D721Med (cell line): ENCODE data around the gene ATCAY.
"Not testable (repeated sequence)": the region's sequence is repeated elsewhere in the genome, so short reads cannot be mapped to it uniquely, and the experiment has no call there.

Experiments used
- DNase-seq: peaks from one replicate; pipeline ENCODE4 v3.0.0; 2011; ENCODE audit warnings: low spot score; ENCODE audit not compliant: insufficient read length
- FAIRE-seq: peaks from 2 replicates; lab custom pipeline; 2011; peaks lifted over from hg19 to GRCh38; lab: Jason Lieb, UNC
- TF ChIP-seq, protein P1 (sequence below): IDR thresholded peaks from 2 replicates; pipeline ENCODE4 v1.5.1; 2012; ENCODE audit warnings: mild to moderate bottlenecking, control low read depth; ENCODE audit not compliant: insufficient read depth; ENCODE audit errors: missing control alignments

Gene ATCAY

DNA sequence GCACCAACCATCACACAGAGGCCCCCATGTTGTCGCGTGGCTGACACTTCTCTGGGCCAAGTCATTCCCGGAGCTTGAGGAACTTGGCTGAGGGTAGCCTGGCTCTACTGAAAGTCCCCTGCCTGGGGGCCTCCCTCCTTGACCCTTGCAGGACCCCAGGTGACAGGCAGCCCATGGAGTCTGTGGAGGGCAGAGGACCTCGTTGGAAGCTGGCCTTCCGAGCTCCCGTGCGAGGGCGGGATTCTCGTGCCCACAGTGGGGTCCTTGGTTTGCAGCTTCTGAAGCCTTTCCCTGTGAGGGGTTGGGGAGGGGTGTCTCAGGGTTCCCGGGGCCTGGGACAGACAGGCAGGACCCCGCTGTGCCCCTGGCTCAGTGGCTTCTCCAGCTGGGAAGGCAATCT lies 68.8 kb downstream of the ATCAY start:
- FAIRE-seq (no peak), DNase-seq (no peak)
- TF ChIP-seq, protein P1, sequence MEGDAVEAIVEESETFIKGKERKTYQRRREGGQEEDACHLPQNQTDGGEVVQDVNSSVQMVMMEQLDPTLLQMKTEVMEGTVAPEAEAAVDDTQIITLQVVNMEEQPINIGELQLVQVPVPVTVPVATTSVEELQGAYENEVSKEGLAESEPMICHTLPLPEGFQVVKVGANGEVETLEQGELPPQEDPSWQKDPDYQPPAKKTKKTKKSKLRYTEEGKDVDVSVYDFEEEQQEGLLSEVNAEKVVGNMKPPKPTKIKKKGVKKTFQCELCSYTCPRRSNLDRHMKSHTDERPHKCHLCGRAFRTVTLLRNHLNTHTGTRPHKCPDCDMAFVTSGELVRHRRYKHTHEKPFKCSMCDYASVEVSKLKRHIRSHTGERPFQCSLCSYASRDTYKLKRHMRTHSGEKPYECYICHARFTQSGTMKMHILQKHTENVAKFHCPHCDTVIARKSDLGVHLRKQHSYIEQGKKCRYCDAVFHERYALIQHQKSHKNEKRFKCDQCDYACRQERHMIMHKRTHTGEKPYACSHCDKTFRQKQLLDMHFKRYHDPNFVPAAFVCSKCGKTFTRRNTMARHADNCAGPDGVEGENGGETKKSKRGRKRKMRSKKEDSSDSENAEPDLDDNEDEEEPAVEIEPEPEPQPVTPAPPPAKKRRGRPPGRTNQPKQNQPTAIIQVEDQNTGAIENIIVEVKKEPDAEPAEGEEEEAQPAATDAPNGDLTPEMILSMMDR, result no peak

DNA sequence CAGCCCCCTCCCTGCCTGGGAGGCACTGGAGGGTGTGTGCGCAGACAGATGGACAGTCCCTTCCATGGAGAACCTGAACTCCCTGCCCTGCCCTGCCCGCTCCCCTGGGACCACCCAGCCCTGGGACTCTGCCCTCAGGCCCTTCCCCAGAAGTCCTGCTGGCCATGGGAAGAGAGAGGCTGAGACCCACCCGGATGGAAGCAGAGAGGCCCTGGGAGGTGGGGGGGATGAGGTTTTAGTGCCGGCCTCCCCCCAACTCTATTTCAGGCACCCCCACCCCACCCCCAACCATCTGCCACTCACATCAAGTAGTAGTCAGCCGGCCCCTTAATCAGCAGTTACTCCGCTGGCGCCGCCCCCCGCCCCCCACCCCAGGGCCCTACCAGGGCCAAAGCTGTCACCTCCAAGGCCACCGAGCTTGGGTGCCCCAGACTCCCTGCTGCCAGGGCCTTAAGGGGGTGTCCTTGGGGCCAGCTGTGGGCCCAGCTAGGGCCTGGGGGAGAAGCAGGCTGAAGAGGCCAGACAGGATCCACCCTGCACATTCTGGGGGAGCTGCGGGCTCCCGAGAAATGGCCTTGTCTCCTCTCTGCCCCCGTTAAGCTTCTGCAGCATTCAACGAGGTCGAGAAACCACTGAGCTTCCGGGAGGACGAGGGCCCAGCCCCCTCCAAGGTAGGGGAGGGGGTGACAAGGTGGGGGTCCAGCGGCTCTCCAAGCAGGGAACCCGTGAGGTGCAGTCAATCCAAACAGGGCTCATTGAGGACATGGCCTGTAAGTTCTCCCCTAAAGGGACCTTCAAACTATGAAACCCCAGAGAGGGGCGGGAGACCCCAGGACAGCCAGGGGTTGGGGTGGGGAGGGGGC lies 69.7 kb downstream of the ATCAY start:
- DNase-seq (no peak), FAIRE-seq (no peak)
- TF ChIP-seq, protein P1, result no peak

DNA sequence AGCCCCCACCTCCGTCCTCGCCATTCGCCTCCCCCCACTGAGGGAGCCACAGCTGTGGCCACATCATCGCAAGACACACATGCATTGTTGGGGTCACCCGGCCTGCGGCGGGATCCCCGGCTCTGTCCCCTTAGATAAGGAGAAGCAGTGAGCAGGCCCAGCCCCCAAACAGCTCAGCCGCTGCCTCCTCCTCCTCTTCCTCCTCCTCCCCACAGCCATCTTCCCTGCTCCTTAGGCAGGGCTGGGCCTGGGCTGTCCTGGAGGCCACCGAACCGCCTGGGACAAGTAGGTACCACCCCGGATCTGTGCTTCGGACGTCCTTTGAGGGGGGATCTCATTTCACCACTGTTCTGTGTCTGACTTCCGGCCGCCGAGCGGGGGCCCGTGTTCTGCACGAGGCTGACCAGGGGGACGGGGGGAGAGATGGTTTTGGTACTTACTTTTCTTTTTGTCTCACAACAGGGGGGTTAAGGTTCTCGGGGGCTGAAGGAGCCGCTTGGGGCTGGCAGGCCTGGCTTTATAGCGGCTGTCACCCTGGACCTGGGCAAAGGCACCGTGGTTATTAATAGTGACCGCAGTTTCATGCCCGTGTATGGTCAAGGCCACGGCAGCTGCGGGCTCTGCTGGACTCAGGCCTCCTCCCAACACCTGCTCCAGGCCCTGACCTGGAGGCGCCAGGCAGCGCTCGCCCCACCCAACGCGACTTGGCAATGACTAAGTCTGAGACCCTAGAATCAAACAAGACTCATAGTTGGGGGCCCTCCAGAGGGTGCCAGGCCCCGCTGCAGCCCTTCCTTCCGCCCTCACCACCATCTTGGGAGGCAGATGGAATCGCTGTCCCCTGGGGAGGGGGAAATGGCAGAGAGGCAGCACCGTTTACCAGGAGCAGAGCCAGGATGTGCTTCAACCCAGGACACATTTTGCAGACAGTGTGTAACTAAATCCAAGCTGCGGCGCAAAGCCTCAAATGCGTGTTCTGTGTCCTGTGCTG lies 70.7 kb downstream of the ATCAY start:
- no peak for DNase-seq
- FAIRE-seq, result no peak
- TF ChIP-seq, protein P1, result no peak

DNA sequence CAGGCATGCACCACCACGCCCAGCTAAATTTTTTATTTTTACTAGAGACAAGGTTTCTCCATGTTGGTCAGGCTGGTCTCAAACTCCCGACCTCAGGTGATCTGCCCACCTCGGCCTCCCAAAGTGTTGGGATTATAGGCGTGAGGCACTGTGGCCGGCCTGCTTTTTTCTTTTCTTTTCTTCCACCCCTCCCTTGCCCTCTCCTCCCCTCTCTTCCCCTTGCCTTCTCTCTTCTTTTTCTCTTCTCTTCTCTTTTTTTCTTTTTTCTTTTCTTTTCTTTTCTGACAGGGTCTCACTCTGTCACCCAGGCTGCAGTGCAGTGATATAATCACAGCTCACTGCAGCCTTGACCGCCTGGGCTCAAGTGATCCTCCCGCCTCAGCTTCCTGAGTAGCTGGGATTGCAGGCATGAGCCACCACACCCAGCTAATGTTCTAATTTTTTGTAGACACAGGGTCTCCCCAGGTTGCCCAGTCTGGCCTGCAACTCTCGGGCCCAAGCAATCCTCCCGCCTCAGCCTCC lies 72.3 kb downstream of the ATCAY start:
- FAIRE-seq, DNase-seq: not testable (repeated sequence)

DNA sequence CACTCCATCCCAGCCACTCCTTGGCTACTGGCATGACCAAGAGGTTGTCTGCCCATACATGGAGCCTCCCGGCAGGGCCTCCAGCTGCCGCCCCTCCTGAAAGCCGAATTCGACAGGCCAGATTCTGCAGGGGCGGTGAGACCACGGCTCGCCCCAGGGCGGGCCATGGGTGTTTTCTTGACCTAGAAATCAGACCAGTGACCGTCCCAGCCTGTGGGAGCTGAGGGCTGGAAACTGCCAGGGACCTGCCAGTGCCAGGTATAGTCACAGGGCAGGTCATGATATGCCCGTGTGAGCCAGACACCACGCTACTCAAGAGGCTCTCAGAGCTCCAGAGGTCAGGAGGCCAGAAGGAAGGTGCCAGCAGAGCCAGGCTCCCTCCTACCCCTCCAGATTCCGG lies 73.6 kb downstream of the ATCAY start:
- no peak for FAIRE-seq

DNA sequence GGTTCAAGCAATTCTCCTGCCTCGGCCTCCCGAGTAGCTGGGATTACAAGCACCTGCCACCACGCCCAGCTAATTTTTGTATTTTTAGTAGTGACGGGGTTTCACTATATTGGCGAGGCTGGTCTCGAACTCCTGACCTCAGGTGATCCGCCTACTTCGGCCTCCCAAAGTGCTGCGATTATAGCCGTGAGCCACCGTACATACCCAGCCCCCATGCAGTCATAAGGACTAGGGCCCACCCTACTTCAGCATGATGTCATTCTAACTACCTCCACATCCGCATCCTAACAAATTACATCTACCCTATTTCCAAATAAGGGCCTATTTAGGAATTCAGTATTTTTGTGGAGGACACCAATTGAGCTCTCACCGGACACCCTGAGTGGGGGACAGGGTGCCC lies 74.8 kb downstream of the ATCAY start:
- DNase-seq, FAIRE-seq: not testable (repeated sequence)

More for the DNA sequence above, 73.6 kb downstream of the ATCAY start:
- TF ChIP-seq, protein P1, result no peak
- DNase-seq, result no peak

DNA sequence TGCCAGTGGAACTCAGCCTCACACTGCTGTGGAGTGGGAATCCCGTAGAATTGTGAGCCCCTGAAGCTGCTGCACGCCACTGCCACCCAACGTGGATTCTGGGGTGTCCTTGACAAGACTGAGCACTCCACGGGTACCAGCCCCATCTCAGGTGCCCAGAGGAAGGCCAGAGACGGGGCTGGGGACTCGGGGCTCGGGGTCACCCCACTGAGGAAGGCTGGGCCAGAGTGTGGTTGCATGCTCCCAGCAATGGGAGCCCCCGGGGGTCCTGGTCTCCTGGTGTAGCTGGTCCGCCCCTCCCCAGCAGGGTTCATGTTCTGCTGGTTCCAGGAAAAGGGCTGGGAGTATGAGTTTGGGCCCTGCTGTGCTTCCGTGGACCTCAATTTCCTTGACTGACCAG lies 75.2 kb downstream of the ATCAY start:
- TF ChIP-seq, protein P1, result no peak
- FAIRE-seq (no peak), DNase-seq (no peak)
